BJ (cell line): ENCODE results near the gene RAB11FIP4. TPM values are rescaled to one million over a fixed set of nuclear protein-coding genes. Genes with fewer than 3 reads are reported as not detected.
A peak's percentile ranks its signal among the peaks of the same experiment; 100 is the strongest.

Source experiments
- CTCF ChIA-PET: fragments of 350-600 bp; formaldehyde crosslinking; extraction: SDS; loops from one replicate; lab custom pipeline; 2021; ENCODE audit warnings: antibody characterized with exemption, inconsistent platforms; lab: Yijun Ruan, JAX
- POLR2A ChIA-PET: fragments of 300-600 bp; sonication (Branson Sonifier 250); formaldehyde crosslinking; extraction: SDS; loops from one replicate; lab custom pipeline; 2021; ENCODE audit warnings: antibody characterized with exemption; lab: Charles Lee
- DNase-seq: peaks from one replicate; pipeline ENCODE4 v3.0.0-alpha.2; 2011; ENCODE audit warnings: low read depth
- H3K27me3 ChIP-seq: 2 replicates; pipeline ENCODE4 v1.6.0; 2011; ENCODE audit warnings: low read length; ENCODE audit not compliant: control insufficient read depth, insufficient read depth
- H3K36me3 ChIP-seq: 2 replicates; pipeline ENCODE4 v1.5.1; 2011; ENCODE audit warnings: low read length; ENCODE audit not compliant: control insufficient read depth, insufficient read depth
- H3K4me3 ChIP-seq: 2 replicates; pipeline ENCODE4 v1.5.1; 2011; ENCODE audit warnings: low read depth, mild to moderate bottlenecking, control low read depth, low read length
- CTCF ChIP-seq: IDR thresholded peaks from 2 replicates; pipeline ENCODE4 v1.5.1; 2011; ENCODE audit warnings: low read depth, mild to moderate bottlenecking, control low read depth, inconsistent platforms, low read length, moderate library complexity; ENCODE audit not compliant: insufficient read depth
- polyA plus RNA-seq: library from polyadenylated mRNA; depleted of rRNA; stranded (reverse); fragments of >200 nt; gene quantifications from 2 replicates; pipeline ENCODE4 v1.2.3, GENCODE V29; 2011

Gene RAB11FIP4
- polyA plus RNA-seq, 1 experiment = 0.15 TPM

- TF ChIP-seq CTCF = no peak
- H3K36me3 ChIP-seq = no peaks in the 10 kb centered on the region
- H3K4me3 ChIP-seq = no peak overlapping the region
- H3K27me3 ChIP-seq = peaks cover 24% of the 10 kb centered on the region
- no peak for DNase-seq
- ChIA-PET CTCF (no interaction called here), POLR2A (no interaction called here)
These were observed 104.6 kb downstream of the RAB11FIP4 start for GRCh38 chr17:31496097-31496496.

- ChIA-PET CTCF (no interaction called here), POLR2A (no interaction called here)
- TF ChIP-seq CTCF = no peak
- Histone ChIP-seq H3K36me3 (no peaks in the 10 kb centered on the region), H3K4me3 (no peak overlapping the region), H3K27me3 (peaks cover 23% of the 10 kb centered on the region)
- no peak for DNase-seq
These were observed 105.1 kb downstream of the RAB11FIP4 start for GRCh38 chr17:31496601-31497000.

GRCh38 chr17:31497431-31497830, 106.0 kb downstream of the RAB11FIP4 start:
- Histone ChIP-seq H3K4me3 (no peak overlapping the region), H3K36me3 (no peaks in the 10 kb centered on the region), H3K27me3 (peaks cover 22% of the 10 kb centered on the region)
- CTCF ChIA-PET = interaction anchor here (0.6 to 1.7 kb wide), 2 partner anchors 13 to 20 kb away, joined by 3 to 8 read pairs; no protein-coding TSS in a partner anchor
- no peak for DNase-seq
- TF ChIP-seq CTCF = no peak
- POLR2A ChIA-PET = no interaction called here

- no peak for DNase-seq
- Histone ChIP-seq H3K4me3 (no peak overlapping the region), H3K27me3 (peaks cover 22% of the 10 kb centered on the region), H3K36me3 (no peaks in the 10 kb centered on the region)
- TF ChIP-seq CTCF = no peak
- ChIA-PET CTCF (interaction anchor here (0.6 to 2.0 kb wide), 4 partner anchors 7 to 61 kb away, joined by 3 to 8 read pairs (median 4); no protein-coding TSS in a partner anchor), POLR2A (no interaction called here)
These were observed 106.7 kb downstream of the RAB11FIP4 start for GRCh38 chr17:31497994-31498826.

GRCh38 chr17:31499771-31500554, 108.5 kb downstream of the RAB11FIP4 start:
- peak; percentile 1 for DNase-seq
- Histone ChIP-seq H3K36me3 (no peaks in the 10 kb centered on the region), H3K4me3 (no peak overlapping the region), H3K27me3 (peaks cover 23% of the 10 kb centered on the region)
- ChIA-PET POLR2A (no interaction called here), CTCF (interaction anchor here (2.0 kb wide), 1 partner anchor 9 kb away, joined by 4 read pairs; no protein-coding TSS in a partner anchor)
- TF ChIP-seq CTCF = no peak
